NCI-H187 treated with DMSO at 0.1 percent for 48 hours (cell line): Measurements from ENCODE around the gene HDAC4.
"Not testable (repeated sequence)": the region's sequence is repeated elsewhere in the genome, so short reads cannot be mapped to it uniquely, and the experiment has no call there.

Experiments used
- DNase-seq: peaks from one replicate; lab custom pipeline; 2025; lab: John Stamatoyannopoulos, UW

HDAC4 gene

DNA sequence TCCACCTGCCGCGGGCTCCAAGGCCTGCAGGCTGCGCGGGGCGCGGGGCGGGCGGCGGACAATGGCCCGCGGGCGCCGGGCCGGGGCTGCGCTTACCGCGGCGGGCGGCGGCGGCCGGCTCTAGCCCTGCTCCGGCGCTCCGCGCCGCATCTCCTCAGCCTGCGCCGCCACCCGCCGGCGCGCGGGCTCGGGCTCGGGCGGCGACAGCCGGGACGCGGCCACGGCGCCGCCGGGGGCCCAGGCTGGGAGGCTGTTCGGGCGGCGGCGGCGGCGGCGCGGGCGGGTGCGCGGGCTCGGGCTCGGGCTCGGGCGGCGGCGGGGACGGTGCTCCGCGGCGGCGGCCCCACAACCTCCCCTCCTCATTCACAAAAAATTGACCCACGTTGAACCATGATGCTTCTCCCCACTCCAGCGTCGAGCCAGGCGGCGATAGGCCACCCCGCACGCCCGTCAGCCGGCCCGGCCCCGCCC, at the start of gene HDAC4:
HDAC4 (minus strand) TSS at position 425 of the 471 bp plus-strand sequence. CDS start 48,321 bp downstream, outside the sequence.
- DNase-seq = no peak

DNA sequence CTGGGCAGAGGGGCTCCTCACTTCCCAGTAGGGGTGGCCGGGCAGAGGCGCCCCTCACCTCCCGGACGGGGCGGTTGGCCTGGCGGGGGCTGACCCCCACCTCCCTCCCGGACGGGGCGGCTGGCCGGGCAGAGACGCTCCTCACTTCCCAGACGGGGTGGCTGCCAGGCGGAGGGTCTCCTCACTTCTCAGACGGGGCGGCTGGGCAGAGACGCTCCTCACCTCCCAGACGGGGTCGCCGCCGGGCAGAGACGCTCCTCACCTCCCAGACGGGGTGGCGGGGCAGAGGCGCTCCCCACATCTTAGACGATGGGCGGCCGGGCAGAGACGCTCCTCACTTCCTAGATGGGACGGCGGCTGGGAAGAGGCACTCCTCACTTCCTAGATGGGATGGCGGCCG, 48.6 kb upstream of the HDAC4 start:
- DNase-seq = not testable (repeated sequence)

DNA sequence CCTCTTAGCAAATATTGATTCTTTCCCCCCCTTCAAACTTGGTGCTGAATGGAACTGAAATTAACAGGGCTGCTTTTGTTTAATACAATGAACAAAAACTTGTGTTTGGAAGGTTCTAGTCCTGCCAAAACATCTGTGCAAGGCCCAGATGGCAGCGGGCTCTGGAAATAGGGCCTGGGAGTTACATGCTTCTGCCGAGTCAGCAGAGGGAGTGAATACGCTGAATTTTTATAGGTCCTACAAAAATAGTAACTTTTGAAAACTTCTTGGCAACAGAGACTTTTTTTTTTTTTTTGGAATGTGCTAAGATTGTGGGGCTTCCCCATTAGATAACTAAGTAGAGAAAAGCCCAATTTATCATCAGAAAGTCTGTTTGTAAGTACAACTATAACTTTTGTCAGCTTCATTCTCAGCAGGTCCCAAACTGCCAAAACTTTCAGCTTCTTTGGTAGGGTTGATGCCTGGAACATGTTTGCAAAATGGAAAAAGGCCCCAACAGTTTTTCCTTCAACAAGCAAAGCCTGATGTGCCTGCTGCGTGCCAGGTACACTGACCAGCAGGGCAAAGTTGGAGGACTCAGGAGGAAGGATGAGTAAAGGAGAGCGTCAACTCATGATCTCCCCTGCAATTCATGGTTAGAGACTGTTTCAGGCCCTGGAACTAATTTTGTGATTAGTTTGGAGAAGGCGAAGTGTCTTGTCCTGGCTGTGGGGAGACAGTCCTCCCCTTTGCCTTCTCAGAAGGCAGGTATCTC, 45.1 kb upstream of the HDAC4 start:
- DNase-seq = no peak

DNA sequence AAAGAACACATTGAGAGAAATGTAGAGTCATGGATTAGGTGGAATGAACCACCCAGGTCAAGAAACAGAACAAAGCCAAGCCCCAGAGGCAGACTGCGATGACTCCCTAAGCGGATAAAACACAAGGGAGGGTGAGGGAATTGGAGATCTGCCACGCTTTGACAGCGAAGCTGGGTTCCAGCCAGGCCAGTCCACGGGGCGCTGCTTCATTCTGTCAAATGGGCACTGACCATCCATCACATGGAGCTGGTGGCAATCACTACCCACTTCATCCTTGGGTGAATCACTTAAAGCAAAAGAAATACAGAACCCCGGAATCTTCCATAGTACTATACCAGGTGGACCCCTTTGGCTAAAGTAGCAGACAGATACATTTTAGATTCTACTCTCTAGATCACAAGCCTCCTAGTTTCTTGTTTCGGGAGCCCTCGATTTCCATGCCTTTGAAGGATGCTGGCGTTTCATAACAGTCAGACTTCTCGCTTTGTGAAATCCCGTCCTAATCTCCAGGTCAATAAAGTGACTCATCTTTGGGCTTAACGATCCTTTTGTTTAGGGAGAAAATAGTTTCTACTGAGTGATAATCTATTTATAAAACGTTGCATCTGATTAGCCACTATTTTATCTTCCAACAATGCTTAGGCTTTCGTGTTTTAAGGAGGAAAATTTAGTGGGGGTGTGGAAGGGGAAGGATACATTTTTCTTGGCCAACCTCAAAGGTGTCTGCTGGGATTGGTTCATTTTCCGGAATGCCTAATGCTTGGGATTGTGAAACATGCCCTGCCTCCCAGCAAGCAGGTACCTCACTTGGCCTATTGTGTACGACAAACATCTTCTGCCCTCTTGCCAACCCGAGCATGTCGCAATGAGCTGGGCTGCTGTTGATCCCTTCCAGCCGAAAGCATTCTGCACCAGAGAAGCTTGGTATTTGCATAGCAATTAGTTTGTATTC, 44.1 kb upstream of the HDAC4 start:
- no peak for DNase-seq

DNA sequence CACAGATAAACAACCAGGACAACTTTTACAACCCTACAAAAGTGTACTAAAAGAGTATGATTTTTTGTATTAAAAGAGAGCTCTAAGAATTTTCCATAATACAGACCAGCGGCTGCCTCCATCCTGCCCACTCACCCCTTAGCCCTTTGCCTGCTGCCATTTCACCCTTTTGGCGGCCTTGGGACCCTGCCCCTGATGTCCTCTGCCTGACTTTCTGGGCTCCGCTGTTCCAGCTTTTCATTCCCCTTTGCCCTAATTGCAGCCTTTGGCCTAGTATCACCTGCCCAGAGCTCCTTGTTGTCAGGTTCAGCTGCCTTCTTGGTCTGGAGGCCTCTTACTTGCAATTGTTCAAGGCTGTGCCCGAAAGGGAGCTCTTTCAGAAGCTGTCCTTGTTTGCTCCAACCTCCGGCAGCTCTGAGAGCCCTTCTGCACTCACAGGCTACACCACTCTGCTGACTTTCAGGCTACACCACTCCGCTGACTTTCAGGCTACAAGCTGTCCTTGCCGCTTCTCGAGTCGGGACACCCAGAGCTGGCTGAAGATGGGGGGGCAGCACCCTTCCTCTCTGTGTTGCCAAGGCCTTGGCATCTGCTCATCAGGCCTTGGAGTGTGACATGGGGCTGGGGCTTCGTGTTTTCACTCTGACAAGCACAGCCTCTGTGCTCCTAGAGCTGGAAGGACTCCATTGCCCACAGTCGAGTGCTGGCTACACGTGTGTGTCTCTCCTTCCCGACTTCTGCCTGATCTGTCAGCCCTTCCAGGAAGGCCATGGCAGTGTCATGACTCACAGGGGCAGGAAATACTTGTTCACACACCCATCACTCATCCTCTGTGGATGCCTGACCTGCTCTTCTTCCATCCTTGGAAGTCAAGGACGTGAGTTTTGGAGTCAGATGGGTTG, 43.1 kb upstream of the HDAC4 start:
- DNase-seq = no peak

DNA sequence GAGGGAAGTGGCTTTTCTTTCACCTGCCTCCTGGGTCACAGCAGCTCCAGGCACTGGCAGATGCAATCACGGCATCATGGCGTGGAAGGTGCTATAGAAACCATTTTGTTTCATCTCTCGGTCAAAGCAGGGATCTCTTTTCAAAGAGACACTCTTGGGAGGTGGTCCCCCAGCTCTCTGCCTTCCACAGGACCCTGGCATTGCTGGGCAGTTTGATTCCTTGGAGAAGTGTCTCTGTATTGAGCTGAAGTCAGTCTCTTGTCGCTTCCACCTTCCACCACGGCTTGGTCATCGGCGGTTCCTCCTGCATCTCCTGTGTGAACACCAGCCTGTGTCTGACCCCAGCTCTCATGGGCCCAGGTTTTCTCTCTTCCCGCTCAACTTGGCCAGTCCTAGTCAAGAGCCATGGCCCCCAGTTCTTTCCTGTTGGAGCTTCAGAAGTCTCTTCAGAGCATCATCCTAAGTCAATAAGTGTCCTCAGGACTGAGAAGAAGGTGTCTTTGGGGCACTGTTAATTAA, 42.3 kb upstream of the HDAC4 start:
- DNase-seq = no peak

DNA sequence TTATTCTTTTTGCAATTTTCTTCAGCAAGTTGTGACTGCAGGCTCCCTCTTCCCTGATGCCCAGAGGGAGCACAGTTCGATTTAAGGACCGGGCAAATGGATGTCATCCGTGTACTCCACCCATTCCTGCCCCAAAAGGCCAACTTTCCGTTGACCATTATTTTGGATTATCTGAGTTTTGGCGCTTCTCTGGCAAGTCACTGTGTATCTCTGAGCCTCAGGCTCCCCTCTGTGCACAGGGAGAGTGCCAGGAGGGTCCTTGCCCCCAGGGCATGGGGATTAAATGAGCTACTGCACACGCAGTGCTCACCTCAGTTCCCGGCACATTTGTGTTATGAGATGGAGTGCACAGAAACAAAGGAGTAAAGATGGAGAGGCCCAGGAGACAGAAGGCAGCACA, 41.4 kb upstream of the HDAC4 start:
- DNase-seq = no peak

DNA sequence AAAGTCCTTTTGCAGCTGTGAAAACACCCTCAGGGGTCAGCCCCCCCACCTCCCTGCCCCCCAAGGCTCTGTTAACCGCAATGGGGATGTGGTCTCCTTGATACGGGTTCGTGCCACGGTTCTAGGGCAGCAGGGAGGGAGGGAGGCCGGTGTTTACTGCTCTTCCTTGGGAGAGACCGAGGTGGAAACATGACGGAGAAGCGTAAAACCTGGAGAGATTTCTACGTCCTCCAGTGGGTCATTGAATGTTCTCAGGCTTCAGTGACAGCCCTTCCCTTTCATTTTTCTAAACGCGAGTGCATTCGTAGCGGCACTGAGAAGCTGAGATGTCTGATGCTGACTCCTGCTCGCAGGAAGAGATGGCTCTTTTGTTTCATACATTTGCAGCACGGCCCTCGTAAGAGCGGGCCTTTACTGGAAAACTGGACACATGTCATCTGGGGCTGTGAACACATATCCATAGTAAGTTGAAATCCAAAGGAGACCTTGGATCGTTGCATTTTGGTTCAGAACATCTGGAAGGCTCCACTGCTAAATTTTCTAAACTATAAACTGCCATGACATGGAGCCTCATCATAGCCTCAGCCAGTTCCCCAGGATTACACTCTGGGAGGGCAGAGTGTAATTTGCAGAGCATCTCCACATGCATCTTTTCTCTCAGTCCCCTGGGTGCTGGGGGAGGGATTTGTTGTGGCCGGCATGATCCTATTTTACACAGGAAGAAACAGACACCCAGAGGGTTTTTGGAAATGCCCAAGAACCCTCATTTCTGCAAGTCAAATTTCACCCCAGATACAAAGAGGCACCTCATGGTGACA, 40.6 kb upstream of the HDAC4 start:
- no peak for DNase-seq

DNA sequence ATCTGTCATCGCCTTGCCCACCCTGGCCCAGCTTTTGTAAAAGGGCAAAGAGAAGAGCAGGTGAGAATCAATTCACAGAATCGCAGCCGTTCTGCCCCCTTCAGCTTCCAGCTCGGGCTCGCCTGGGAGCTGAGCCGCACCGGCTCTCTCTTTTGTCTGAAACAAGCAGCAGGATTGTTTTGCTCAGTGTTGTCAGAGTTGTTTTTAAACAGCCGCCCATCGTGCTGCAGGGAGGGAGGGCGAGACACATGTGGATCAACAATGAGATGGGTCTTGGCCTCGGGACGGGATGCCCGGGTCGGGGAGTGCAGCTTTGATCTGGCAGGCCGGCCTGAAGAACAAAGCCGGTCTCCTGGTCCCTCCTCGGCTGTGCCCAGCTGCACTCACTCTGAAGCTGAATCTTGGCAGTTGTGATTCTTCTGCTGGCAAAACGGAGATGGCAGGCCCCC, 39.7 kb upstream of the HDAC4 start:
- no peak for DNase-seq

DNA sequence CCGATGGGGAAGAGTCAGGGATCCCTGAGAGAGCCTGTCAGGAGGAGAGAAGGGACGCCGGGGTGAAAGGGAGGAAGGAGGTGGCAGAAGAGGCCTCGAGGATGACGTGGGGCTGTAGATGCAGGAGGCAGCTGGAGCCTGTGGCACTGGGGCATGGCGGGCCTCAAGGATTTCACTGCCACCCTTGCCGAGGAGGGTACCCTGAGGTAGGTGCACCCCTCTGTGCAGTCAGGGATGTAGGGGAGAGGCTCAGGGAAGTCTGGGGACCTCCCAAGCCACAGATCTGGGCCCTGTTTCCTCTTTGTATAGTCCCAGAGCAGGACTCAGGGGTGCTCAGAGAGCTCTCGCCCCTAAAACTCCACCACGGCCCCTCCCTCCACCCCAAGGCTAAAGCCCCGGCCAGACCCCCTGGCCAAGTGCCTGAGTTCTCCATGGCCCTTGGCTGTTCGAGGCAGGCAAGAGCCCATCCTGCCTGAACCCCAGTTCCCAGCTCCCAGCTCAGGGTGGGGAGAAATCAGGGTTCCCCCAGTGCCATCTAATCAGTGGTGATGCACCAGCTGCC, 39.0 kb upstream of the HDAC4 start:
- DNase-seq = no peak

DNA sequence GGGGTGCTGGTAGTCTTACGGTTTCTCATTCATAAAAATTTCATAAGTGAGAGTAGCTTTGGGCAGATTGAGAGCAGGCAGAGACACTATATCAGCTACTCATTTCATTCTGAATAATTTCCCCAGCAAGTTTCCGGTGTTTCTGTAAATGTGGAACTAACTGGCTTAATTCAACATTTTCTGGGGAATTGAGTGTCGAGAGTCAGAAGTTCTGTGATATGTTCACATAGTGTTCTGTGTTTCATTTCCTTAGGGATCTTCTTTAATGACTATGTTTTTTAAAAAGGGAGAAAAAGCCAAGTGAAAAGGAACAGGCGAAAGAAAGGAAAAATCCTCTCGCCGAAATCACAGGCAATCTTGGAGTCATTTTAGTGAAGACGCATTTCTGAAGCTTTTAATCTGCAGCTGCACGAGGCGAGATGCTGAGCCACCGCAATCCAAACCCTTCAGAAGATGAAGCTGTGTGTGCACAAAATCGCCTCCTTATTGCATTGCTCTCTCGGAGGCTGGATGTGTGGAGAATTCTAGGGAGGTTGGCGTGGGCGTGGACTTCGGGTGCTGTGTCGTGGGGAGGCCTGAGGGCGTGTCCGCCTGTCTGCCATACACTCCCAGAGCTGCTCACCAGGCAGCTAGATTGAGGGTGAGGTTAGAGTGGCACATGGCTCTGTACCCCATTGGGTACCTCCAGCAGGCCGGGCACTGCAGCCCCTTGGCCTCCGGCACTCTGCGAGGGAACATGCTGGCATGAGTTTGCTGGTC, 38.4 kb upstream of the HDAC4 start:
- DNase-seq = no peak

DNA sequence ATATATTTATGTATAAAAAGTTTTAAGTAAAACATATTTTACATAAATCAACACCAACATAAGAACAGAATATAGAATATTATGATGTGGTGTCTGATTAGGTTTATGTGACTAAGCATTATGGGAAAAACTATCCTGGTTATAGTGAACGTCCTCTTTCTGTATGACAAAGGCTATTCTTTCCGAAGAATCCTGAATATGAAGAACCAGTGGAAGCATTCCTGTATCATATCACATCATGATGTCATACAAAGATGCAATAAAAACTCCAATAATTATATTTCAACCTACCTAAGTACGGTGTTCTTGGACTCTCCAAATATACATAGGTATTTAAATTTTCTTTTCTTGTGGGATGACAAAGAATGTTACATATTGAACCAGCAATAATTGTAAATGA, 37.5 kb upstream of the HDAC4 start:
- DNase-seq = no peak

DNA sequence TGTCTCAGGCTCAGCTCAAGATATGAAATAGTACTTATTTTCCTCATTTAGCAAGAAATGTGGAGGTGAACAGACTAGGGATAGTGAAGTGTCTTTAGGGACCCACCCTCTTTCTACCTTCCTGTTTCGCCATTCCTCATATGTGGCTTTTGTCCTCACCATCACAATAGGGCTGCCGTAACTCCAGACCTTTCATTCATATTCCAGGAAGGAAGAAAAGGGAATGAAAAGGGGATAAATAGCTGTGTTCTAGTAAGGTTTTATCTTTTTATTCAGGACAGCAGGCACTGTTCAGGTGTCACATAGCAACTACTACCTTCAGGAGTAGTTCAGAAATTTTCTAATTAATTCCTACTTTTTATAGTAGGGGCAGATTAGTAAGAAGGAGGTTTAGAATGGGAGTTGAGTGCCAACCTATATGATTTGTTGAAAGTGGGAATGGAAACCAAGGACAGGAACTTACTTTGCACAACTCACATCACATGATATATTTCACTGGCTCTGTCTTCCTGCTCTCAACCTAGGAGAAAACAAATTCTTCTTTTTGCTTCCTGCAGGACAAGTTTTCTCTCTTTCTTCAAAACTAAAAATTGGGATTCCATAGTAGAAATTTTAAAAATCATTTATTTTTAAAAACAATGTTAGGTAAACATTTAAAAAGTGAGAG, 36.0 kb upstream of the HDAC4 start:
- DNase-seq = no peak

DNA sequence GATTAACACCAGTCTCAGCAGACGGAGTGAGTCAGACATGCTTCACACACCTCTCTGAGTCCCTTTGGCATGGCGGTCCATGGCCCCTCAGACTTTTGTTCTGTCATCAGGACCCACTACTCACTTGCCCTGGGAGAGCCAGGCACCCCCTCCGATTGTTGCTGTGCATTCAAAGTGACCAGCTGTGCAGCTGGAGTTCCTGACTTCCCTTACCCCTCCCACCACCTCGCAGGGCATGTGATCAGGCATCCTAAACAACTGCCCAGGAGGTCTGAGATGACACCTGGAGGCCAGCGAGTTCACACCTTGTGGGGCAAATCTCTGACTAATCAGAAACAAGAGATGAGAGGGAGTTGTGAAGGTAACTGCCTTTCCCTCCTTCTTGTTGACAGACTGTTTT, 35.3 kb upstream of the HDAC4 start:
- no peak for DNase-seq

DNA sequence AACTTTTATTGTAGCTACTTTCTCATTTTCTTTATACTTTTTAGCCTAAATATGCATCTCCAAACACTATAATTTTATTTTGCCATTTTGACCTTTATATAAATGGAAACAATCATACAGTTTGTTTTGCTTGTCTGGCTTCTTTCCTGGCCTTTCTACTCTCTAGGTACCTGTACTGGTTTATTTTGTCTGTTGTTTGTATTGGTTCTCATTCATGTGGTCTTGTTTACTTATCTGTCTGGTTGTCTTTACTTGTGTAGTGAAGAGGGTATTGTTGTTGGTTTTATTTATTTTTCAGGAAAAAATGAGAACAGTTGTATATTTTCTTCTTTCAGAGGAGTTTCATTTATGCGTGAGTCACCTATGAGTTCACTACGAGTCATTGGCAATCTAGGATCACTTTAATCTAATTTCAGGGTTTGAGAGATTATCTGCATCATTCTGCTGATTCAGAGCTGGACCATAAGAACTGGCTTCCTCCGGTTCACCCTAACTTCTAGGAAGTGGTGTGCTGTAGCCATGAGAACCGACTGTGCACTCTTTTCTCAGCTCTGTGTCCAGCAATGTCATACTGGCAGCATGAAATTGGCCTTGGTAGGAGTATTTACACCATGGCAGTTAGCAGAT, 33.1 kb upstream of the HDAC4 start:
- no peak for DNase-seq

DNA sequence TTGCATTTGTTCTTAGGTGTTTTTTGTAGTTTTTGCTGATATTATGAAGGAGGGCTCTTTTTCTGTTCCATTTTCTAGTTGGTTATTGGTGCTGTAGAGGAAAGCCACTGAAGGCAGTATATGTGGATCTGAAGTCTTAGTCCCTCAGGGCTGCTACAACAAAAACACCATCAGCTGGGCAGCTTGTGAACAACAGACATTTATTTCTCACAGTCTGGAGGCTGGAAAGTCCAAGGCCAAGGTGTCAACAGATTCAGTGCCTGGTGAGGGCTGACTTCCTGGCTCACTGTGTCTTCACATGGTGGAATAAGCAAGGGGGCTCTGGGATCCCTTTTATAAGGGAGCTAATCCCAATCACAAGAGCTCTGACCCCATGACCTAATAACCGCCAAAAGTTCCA, 31.4 kb upstream of the HDAC4 start:
- DNase-seq = no peak

DNA sequence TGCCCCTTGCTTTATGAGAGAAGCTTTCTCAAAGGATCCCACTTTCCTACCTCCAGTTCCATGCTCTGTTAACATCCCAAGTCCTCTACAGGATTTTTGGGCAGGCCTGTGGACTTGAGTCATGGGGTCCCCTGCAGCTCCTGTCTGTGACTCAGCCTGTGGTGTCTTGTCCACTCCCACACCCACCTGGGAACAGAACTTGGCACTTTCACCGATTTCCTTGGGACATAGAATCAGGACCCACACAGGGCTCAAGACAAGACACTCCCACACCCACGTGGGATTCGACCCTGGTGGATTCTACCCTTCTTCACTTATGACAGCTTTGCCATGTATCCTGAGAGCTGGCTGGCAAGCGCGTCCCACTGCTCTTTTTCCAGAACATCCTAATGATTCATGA, 30.7 kb upstream of the HDAC4 start:
- DNase-seq = no peak

DNA sequence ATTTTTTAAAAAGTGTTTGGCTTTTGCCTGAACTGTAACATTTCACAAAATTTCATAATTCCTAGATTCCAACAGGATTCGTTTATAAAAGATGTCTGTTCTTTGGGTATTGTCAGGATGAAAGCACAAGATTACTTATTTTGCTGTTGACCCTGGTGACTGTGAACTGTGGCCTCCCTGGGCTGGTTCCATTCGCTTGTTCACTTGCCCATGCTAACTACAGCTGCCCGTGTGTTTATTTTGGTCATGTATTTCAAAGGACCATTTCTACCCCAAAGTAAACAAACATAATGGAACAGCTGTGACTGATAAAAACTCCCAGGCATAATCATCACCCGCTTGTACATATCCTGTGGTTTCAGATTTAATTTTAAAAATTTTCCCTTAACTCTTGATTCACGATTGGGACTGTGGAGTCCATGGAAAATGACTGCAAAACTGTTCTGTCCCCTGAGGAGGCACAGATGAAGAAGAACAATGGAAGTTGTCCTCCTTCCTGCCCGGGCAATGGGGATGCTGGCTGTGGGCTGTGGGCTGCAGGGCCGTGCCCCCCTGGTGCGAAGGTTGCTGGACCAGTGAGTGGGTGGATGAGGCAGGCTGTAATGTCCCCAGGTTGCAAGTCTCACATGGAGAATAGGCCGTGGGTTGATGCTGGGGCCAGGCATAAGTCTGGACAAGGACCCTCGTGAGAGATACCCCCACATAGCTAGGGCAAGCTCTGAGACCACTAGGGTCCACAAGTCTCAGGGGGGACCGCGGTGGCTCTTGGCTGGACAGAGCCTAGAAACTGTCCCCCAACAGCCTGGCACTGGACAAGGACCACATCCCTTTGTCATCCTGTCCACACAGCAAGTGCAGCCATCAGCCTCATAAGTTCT, 28.9 kb upstream of the HDAC4 start:
- no peak for DNase-seq
